ENCODE results near the gene GLIS1.

GLIS1 gene

DNA sequence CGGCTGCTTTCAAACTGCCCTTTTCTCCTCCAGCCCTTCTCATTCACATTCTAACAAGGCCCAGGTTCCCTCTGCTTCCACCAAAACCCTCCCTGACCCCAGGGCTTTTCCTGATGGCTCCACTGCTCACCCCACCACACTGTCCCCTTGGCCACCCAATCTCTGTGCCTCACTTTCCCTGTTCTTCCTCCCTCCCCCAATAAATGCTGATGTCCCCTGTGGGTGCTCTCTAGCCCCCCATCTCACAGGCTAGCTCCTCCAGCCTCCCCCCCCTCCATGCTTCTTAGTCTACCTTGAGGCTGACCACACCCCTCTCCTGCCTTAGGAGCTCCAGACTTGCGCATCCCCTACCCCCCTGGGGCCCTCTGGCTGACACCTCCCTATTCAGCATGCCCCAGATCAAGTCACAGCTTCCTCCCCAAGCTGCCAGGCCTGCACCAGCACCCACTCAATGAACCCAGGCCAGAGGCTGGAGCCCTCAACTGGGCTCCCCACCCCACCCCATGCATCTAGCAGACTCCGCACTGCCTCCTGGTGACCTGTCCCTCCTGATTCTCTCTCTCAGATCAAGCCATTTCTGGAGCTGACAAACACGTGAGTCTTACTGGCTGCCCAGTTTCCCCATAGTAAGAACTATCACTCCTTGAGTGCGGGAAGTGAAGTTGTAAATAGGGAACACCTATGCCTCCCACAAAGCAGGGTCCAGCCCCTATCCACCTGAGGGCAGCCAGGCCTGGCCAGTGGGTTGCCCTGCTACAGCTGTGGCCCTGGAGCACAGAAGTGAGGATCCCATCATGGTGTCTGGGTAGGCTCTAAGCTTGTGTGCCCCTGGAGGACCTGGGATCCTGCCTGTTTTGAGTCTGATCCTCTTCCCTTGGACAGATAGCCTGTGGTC, 161.9 kb downstream of the GLIS1 start:
- ATAC-seq, result no peak

DNA sequence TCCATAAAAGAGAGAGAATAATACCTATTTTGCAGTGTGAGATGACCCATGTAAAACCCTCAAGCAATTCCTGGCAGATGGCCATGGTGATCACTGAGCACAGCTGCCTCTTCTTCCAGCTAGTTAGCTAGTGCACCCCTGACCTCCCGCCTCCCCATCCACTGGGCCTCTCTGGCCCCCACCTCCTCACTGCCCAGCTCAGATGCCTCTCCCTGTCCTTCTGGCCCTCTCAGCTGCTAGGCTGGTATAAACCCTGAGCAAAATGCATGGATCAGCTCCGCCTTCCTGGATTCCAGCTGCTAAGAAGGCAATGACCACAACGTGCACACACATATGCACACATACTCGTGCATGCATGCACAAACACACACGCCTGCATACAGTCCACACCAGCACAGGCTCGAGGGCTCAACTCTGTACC, 162.6 kb downstream of the GLIS1 start:
- ATAC-seq, result no peak

GRCh38 chr1:53575955-53576320, 163.0 kb downstream of the GLIS1 start:
- no peak for ATAC-seq

DNA sequence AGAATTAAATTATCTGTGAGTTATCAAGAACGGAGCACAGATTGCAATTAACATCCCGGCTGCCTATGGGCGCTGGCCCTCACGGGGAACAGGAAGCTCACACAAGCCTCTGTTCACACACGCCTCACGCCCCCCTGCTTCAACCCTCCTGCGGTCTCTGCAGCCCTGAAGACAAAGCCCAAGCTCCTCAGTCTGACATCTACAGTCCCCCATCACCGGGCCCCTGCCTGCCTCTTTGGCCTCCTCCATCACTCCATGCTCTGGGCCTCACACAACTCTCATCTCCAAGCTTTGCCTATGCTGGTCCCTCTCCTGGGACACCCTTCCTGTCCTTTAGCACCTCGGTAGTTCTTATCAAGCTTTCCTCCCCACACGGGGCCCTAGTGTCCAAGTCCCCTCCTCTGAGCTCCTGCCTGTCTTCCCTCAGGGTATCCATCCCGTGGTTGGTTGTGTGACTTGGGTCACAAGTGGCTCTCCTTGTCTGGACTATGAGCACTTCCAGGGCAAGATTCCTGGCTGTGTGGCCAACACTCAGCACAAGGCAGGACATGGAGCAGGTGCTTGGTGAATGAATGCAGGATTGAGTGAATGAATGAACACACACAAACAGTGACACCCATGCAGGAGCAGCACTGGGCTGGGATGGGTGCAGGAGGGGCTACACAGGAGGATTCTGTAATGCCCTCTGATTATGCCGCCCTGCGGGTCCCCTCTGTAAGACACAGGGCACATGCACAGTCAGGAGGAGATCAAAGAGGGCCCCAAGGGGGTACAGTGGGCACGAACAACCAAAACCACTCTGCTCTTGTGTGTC, 163.6 kb downstream of the GLIS1 start:
- no peak for ATAC-seq

GRCh38 chr1:53574621-53575020, 164.3 kb downstream of the GLIS1 start:
- no peak for ATAC-seq

DNA sequence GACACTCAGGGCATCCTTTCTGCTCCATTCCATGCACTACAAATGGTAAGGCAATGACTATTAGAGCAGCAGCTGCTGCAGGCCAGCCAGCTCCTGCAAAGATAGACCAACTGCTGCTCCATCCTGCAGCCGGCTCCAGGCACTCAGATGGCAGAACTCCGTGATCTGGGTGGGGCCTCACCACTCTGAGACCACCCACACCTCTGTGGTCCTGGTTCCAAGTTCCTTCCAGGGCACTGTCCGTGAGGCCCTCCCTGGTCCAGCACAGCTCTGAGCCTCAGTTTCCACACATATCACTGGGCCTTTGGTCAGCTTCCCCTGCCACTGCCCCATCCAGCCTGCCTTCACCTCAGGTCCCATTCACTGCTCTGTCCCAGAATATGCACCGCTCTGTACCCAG, 165.0 kb downstream of the GLIS1 start:
- no peak for ATAC-seq

DNA sequence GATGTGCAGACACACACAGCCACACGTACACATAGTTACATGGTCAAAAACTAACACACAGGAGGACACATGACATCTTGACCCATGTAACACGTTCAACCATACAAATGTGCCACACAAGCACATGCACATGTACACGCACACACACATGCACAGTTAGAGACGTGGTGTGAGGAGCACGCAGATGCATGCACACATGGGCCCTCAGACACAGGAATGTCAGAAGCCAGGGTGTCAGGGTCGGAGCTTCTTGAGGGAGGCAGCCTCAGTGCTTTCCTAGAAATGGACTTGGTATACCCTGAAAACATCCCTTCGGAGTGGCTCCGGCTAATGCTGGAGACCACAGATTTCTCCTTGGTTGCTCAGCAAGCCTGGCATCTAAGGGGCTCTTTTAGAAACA, 165.4 kb downstream of the GLIS1 start:
- ATAC-seq, result no peak

- ATAC-seq, result no peak
Observed at GRCh38 chr1:53572815-53573173, 166.2 kb downstream of the GLIS1 start.

DNA sequence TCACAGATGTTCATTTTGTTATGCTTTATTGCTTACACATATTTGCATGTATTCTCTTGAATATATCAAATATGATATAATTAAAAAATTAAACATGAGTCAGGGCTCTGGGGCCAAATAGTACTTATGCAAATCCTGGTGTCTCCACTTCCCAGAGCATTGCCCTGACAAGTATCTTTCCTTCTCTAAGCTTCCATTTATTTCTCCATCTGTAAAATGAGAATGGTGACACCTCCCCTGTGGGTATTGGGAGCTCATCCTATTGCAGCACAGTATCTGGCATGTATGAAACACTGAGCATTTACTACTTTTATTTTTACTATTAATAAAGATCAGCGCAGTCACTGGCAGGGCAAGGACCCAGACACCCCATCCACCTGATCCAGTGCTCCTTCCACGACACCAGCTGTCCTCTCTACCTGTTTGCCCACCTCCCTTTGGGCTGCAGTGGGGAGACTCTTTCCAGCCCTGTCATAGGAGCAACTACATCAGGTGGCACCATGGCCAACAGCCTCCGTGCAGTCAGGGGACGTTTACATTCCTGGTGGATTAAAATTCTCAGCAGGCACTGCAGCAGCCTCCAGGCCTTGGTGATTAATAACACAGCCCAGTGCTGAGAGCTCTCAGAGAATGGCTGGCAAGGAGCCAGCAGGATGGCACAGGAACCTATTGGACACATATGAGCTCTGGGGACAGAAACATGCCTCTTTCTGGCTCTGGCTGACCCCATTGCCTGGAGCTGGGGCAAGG, 166.7 kb downstream of the GLIS1 start:
- ATAC-seq, result no peak

- ATAC-seq, result no peak
Observed at GRCh38 chr1:53568540-53568939, 170.4 kb downstream of the GLIS1 start.

- ATAC-seq, result no peak
Observed at GRCh38 chr1:53567851-53568250, 171.1 kb downstream of the GLIS1 start.

GRCh38 chr1:53567450-53567849, 171.5 kb downstream of the GLIS1 start:
- no peak for ATAC-seq

GRCh38 chr1:53563611-53564010, 175.4 kb downstream of the GLIS1 start:
- ATAC-seq, result no peak

GRCh38 chr1:53562981-53563379, 176.0 kb downstream of the GLIS1 start:
- no peak for ATAC-seq

- ATAC-seq, result no peak
Observed at GRCh38 chr1:53562291-53562980, 176.5 kb downstream of the GLIS1 start.

DNA sequence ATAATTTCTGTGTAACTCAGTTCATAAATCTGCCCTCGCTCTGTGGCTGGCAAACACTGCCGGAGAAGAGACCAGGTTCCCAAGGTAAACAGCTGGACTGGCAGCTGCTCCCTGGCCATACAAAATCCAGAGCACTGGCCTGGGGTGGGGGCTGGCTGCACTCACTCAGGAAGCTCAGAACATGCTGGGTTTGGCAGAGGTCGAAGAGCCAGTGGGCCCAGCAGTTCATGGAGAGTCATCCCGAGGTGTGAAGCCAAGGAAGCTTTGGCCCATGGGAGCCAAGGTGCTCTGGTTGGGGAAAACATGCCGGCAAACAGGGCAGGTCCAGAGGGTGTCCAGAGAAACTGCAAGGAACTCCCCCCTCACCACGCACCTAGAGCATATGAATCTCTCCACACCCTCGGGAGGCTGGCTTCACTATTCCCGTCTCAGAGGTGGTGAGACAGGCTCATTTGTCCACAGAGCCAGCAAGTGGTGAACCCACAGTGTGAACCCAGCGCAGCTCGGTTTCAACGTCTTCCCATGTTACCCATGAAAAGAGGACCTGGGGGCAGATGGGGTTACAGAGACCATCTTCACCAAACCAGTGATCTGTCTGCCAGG, 177.4 kb downstream of the GLIS1 start:
- no peak for ATAC-seq

GRCh38 chr1:53560581-53561502, 178.1 kb downstream of the GLIS1 start:
- no peak for ATAC-seq

- ATAC-seq, result no peak
Observed at GRCh38 chr1:53559854-53560580, 178.9 kb downstream of the GLIS1 start.

- no peak for ATAC-seq
Observed at GRCh38 chr1:53559391-53559815, 179.6 kb downstream of the GLIS1 start.

DNA sequence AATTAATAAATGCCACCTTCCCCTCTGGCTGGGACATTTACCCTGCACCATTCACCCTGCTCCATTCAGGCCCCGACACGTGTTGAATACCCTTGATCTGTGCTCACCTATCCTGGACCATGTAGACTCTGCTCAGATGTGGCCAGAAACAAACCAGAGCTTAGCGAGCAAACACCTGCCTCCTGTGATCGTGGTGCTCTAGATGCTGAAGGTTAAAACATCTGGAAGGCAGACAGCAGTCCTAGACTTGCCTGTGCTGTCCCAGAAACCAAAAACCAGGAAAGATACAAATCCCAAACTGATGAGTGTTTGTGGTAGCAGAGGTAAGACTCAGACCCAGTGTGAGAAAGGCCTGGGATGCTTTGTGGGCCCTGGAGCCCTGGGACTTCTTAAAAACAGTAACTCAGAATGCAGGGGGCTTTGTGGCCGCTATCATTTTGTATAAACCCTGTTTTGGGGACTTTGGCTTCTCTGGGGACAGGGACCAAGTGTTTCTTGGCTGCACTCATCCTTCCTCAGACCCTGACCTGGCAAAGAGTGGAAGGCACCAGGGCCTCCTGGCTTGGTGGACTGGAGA, 180.1 kb downstream of the GLIS1 start:
- no peak for ATAC-seq
